Fibroblast of lung (primary cell): ENCODE results near the gene CNPPD1. TPM values are rescaled to one million over a fixed set of nuclear protein-coding genes. Genes with fewer than 3 reads are reported as not detected.

Experiments
- DNase-seq, 2 donors: peaks; one replicate each; pipeline versions ENCODE4 v3.0.0 to v3.0.0-alpha.2; 2010; ENCODE audit warnings: low read depth in 2 of 2
- H2AFZ ChIP-seq: 2 replicates; pipeline ENCODE4 v1.5.1; 2012; ENCODE audit warnings: low read length, control low read depth, inconsistent platforms
- H3K27ac ChIP-seq: 2 replicates; pipeline ENCODE4 v1.5.1; 2011; ENCODE audit warnings: low read length, control low read depth; ENCODE audit not compliant: insufficient read depth
- H3K27me3 ChIP-seq: 2 replicates; pipeline ENCODE4 v1.5.1; 2011; ENCODE audit warnings: mild to moderate bottlenecking, low read length; ENCODE audit not compliant: control insufficient read depth, insufficient read depth
- H3K36me3 ChIP-seq: 2 replicates; pipeline ENCODE4 v1.5.1; 2011; ENCODE audit warnings: low read length; ENCODE audit not compliant: control insufficient read depth, insufficient read depth
- H3K4me1 ChIP-seq: 2 replicates; pipeline ENCODE4 v1.5.1; 2011; ENCODE audit warnings: low read length; ENCODE audit not compliant: control insufficient read depth, insufficient read depth; ENCODE audit errors: extremely low read depth
- H3K4me2 ChIP-seq: 2 replicates; pipeline ENCODE4 v1.5.1; 2011; ENCODE audit warnings: low read length, control low read depth; ENCODE audit not compliant: insufficient read depth; ENCODE audit errors: extremely low read depth
- H3K4me3 ChIP-seq, 4 experiments: fragments of 200-600 bp in 1 of 4; sonication (generic) in 1 of 4; replicated peaks in 1 of 4; 2 replicates each; pipeline ENCODE4 v1.5.1; 2011 to 2016; ENCODE audit warnings: low read length in 4 of 4, low read depth in 3 of 4, mild to moderate bottlenecking in 3 of 4, control low read depth in 2 of 4, inconsistent platforms in 1 of 4, mixed read lengths in 1 of 4; ENCODE audit not compliant: insufficient read depth in 1 of 4; ENCODE audit errors: control extremely low read depth in 1 of 4
- H3K79me2 ChIP-seq: 2 replicates; pipeline ENCODE4 v1.5.1; 2012; ENCODE audit warnings: mild to moderate bottlenecking, low read length, inconsistent platforms; ENCODE audit not compliant: control insufficient read depth, insufficient read depth
- H3K9ac ChIP-seq: 2 replicates; pipeline ENCODE4 v1.5.1; 2011; ENCODE audit warnings: mild to moderate bottlenecking, low read length, control low read depth; ENCODE audit not compliant: insufficient read depth
- H3K9me3 ChIP-seq: 2 replicates; pipeline ENCODE4 v1.5.1; 2012; ENCODE audit warnings: low read depth, low read length; ENCODE audit not compliant: control insufficient read depth, insufficient read depth
- H4K20me1 ChIP-seq: 2 replicates; pipeline ENCODE4 v1.5.1; 2011; ENCODE audit warnings: low read length; ENCODE audit not compliant: control insufficient read depth, insufficient read depth; ENCODE audit errors: extremely low read depth
- EZH2 ChIP-seq: IDR thresholded peaks from 2 replicates; pipeline ENCODE4 v1.5.1; 2012; ENCODE audit warnings: low read length, control low read depth, mild to moderate bottlenecking; ENCODE audit errors: missing control alignments
- polyA plus RNA-seq, 2 donors: library from polyadenylated mRNA; depleted of rRNA in 1 of 2; stranded (reverse) in 1 of 2; unstranded in 1 of 2; fragments of >200 nt; gene quantifications; 2 replicates each; pipeline ENCODE4 v1.2.1, GENCODE V29; 2011 to 2012; ENCODE audit warnings: missing spikeins in 1 of 2
- total RNA-seq: library from RNA; depleted of rRNA; stranded (reverse); fragments of >200 nt; gene quantifications from 2 replicates; pipeline ENCODE4 v1.2.1, GENCODE V29; 2014
- TF ChIP-seq, protein P1 (sequence below), 2 donors: IDR thresholded peaks in 1 of 2; conservative IDR thresholded peaks in 1 of 2; 1 replicate in 1 of 2; 2 replicates in 1 of 2; pipeline ENCODE4 v1.5.1; 2011 to 2012; ENCODE audit warnings: low read length in 2 of 2, control low read depth in 1 of 2, inconsistent platforms in 1 of 2, low read depth in 1 of 2, mild to moderate bottlenecking in 1 of 2

The CNPPD1 gene
- total and polyA plus RNA-seq, 2 donors (not counting 1 experiment from before 2014, with no cell fraction given) = 33.5 to 42.2 TPM

DNA sequence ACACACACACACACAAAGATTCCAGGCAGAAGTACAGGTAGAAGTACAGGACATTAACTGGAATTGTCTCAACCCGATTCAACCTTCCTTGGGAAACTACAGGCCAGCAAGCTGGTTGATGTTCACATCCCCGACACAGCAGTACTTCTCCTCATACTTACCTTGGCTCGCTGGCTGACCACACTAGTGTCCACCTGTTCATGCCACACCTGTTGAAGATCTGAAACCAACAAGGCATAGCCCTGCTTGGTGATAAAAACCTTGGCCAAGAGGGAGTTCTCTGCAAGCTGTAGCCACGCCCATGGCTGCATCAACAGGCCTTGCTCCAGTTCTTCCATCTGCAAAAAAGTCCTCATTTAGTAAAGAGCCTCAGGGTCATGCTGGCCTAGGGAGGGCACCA is 18.7 kb downstream of the CNPPD1 start:
- H3K4me2 ChIP-seq = no peak overlapping the region
- no peak overlapping the region for H3K4me3 ChIP-seq
- H3K79me2 ChIP-seq = no peaks in the 10 kb centered on the region
- no peaks in the 10 kb centered on the region for H3K9me3 ChIP-seq
- H3K9ac ChIP-seq = no peak overlapping the region
- H4K20me1 ChIP-seq = no peaks in the 10 kb centered on the region
- H3K27me3 ChIP-seq = no peaks in the 10 kb centered on the region
- peaks cover 4% of the 10 kb centered on the region for H3K4me1 ChIP-seq
- DNase-seq = no peak
- H3K27ac ChIP-seq = no peak overlapping the region
- H2AFZ ChIP-seq = no peak overlapping the region
- TF ChIP-seq, protein P1, sequence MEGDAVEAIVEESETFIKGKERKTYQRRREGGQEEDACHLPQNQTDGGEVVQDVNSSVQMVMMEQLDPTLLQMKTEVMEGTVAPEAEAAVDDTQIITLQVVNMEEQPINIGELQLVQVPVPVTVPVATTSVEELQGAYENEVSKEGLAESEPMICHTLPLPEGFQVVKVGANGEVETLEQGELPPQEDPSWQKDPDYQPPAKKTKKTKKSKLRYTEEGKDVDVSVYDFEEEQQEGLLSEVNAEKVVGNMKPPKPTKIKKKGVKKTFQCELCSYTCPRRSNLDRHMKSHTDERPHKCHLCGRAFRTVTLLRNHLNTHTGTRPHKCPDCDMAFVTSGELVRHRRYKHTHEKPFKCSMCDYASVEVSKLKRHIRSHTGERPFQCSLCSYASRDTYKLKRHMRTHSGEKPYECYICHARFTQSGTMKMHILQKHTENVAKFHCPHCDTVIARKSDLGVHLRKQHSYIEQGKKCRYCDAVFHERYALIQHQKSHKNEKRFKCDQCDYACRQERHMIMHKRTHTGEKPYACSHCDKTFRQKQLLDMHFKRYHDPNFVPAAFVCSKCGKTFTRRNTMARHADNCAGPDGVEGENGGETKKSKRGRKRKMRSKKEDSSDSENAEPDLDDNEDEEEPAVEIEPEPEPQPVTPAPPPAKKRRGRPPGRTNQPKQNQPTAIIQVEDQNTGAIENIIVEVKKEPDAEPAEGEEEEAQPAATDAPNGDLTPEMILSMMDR (conservative IDR thresholded peaks at IDR 0.05 in 1 of 2, IDR thresholded peaks at IDR 0.05 in 1 of 2; ENCODE audit: low read depth in 1 of 2, low read length in 2 of 2) = no peak
- no peak for TF ChIP-seq EZH2
- no peaks in the 10 kb centered on the region for H3K36me3 ChIP-seq

DNA sequence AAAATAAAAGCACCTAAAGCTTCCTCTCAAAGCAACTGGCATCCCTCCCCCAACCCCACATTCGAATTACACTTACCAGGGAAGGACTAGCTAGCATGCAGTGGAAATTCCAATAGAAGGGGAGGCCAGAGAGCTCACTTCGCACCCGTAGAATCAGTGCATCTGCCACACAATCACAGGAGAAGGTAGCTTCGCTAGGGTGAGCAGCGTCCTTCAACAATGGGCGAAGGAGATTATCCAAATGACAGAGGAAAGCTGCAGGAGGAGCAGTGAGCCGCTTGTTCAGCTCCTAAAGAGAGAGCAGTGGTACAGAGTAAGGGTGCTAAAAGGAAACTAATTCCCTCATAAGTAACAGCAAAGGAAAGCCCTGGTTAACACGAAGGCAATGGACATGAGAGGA is 19.3 kb downstream of the CNPPD1 start:
- DNase-seq = no peak
- Histone ChIP-seq H3K9ac (no peak overlapping the region), H4K20me1 (no peaks in the 10 kb centered on the region), H3K4me1 (peaks cover 4% of the 10 kb centered on the region), H3K27me3 (no peaks in the 10 kb centered on the region), H3K79me2 (no peaks in the 10 kb centered on the region), H3K27ac (no peak overlapping the region), H3K9me3 (no peaks in the 10 kb centered on the region), H3K4me2 (no peak overlapping the region), H2AFZ (no peak overlapping the region), H3K36me3 (no peaks in the 10 kb centered on the region), H3K4me3 (no peak overlapping the region)
- TF ChIP-seq, protein P1 (conservative IDR thresholded peaks at IDR 0.05 in 1 of 2, IDR thresholded peaks at IDR 0.05 in 1 of 2; ENCODE audit: low read depth in 1 of 2, low read length in 2 of 2) = no peak
- TF ChIP-seq EZH2 = no peak

DNA sequence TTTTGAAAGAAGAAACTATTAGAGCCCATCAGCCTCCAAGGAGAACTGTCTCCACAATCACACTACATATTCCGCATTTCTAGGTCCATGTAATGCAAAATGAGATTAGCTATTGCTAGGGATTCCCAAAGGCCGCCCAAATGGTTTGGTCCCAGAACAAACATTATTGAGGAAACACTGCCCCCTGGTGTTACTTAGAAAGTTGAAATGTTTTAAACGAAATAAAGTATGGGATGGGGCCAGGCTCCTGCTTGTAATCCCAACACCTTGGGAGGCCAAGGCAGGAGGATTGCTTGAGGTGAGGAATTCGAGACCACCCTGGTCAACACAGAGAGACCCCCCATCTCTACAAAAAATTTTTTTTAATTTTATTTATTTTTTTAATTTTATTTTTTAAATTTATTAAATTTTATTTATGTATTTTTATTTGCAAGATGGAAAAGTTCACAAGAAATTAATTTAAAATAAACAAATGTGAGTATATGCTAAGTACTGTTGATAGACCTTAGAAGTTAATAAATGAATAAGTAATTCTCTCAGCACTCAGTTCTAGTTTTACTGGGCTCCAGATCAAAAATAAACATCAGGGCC is 21.6 kb downstream of the CNPPD1 start:
- Histone ChIP-seq H3K9ac (no peak overlapping the region), H3K36me3 (no peaks in the 10 kb centered on the region), H3K4me1 (no peaks in the 10 kb centered on the region), H3K4me2 (no peak overlapping the region), H3K9me3 (no peaks in the 10 kb centered on the region), H4K20me1 (no peaks in the 10 kb centered on the region), H2AFZ (no peak overlapping the region), H3K27ac (no peak overlapping the region), H3K4me3 (no peak overlapping the region), H3K79me2 (no peaks in the 10 kb centered on the region), H3K27me3 (no peaks in the 10 kb centered on the region)
- no peak for TF ChIP-seq EZH2
- TF ChIP-seq, protein P1 (conservative IDR thresholded peaks at IDR 0.05 in 1 of 2, IDR thresholded peaks at IDR 0.05 in 1 of 2; ENCODE audit: low read depth in 1 of 2, low read length in 2 of 2) = peak; percentile 40 to 47
- peak; percentile 46 to 80 for DNase-seq
